ENCODE results near the gene MTMR12.

MTMR12 gene

DNA sequence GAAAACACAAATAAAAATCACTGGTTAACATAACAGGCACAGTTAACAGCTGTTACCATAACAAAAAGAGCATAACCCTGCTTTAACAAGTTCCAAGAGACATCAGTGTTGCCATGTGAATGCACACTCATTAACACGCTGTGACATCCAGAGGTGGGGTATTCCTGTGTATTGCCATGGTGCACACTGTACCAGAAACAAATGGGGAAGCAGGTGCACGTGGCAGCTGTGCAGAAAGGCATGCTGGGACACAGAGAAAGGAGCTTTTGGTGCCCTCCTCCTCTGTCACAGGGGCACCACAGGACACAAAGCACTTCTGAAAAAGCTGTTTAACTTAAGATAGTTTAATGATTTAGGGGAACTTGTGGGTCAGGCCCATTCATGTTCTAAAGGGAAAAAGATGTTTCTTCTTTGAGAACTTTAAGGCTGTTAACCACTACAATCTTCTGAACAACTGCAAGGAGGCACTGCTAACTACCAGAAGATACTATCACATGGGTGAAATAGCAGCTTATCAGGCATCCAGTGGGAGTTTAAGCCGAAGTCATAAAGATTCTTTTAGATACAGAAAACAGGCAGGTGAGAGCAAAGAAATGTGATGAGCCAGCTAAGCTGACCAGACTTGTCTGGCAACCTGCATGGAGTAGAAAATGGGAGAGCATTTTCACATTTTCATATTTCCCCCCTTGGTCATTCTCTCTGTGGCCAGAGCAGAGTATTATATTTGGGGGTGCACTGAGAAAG lies 82.2 kb downstream of the MTMR12 start:
- peaks cover 10 to 83% of the 10 kb centered on the region in 2 donors for H3K36me3 ChIP-seq (replicated peaks in 1 of 2; ENCODE audit: control insufficient read depth in 2 of 2, insufficient read depth in 2 of 2, low read length in 2 of 2)
- no peak overlapping the region for H3K4ac ChIP-seq (ENCODE audit: low read length)
- no peak overlapping the region for H3K9ac ChIP-seq (ENCODE audit: low read depth, low read length, poor library complexity)
- H2AFZ ChIP-seq (ENCODE audit: low read length), result no peak overlapping the region
- H3K27ac ChIP-seq (replicated peaks; ENCODE audit: low read length), result no peak overlapping the region
- H4K91ac ChIP-seq (ENCODE audit: low read depth, low read length, poor library complexity), result no peak overlapping the region
- no peaks in the 10 kb centered on the region for H3K9me3 ChIP-seq (replicated peaks in 1 of 2; ENCODE audit: control insufficient read depth in 2 of 2, insufficient read depth in 1 of 2, low read depth in 1 of 2, low read length in 2 of 2)
- no peak overlapping the region for H3K4me3 ChIP-seq (ENCODE audit: low read length in 2 of 2)
- H3K4me1 ChIP-seq (ENCODE audit: control insufficient read depth in 2 of 2, insufficient read depth in 1 of 2, low read depth in 1 of 2, low read length in 2 of 2), result no peaks in the 10 kb centered on the region
- no peak overlapping the region for H2BK15ac ChIP-seq (ENCODE audit: low read length)
- no peak overlapping the region for H3K4me2 ChIP-seq (ENCODE audit: insufficient read depth, low read length, poor library complexity, severe bottlenecking)
- H2BK120ac ChIP-seq (ENCODE audit: low read depth, low read length), result no peak overlapping the region
- H3K79me1 ChIP-seq (ENCODE audit: low read depth, low read length), result no peaks in the 10 kb centered on the region
- no peak overlapping the region for H2BK5ac ChIP-seq (ENCODE audit: low read length)
- WGBS, 2 donors (ENCODE audit: extremely low coverage in 2 of 2, insufficient read length in 2 of 2, insufficient replicate concordance in 1 of 2), result no CpG with 5 or more reads among the region's 3 CpGs
- no peak overlapping the region for H2BK12ac ChIP-seq (ENCODE audit: low read length)
- no peak overlapping the region for H3K23ac ChIP-seq (ENCODE audit: low read depth, low read length, poor library complexity)
- DNase-seq (ENCODE audit: low spot score), result no peak
- no peak overlapping the region for H2AK5ac ChIP-seq (ENCODE audit: low read depth, low read length)
- H3K14ac ChIP-seq (ENCODE audit: low read length), result peak overlapping the region; percentile 39
- no peak overlapping the region for H4K8ac ChIP-seq (ENCODE audit: low read depth, low read length)
- no peaks in the 10 kb centered on the region for H3K27me3 ChIP-seq (ENCODE audit: control insufficient read depth in 3 of 3, insufficient read depth in 3 of 3, low read depth in 1 of 3, low read length in 3 of 3)
- no peak overlapping the region for H3K18ac ChIP-seq (ENCODE audit: low read length)

DNA sequence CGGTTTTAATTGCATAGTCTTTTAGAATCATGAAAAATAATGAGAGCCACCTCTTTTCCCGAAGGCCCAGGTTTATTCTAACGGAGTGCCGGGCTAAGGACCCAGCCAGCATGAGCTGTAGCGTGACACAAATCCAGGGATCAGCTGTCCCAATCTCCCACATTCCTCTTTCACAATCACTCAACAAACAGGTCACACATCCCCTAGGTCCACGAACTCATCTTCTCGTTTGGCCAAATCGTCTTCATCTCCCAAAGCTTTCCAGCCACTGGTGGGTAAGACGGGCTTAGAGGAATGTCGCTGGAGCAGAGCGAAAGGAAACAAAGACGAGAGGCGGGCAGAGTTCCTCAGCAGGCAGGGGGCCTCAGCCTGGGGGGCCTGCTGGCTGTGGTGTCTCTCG lies 83.2 kb downstream of the MTMR12 start:
- no peak overlapping the region for H3K18ac ChIP-seq (ENCODE audit: low read length)
- H3K9ac ChIP-seq (ENCODE audit: low read depth, low read length, poor library complexity), result no peak overlapping the region
- H3K23ac ChIP-seq (ENCODE audit: low read depth, low read length, poor library complexity), result no peak overlapping the region
- H3K4me2 ChIP-seq (ENCODE audit: insufficient read depth, low read length, poor library complexity, severe bottlenecking), result no peak overlapping the region
- no peak overlapping the region for H2BK15ac ChIP-seq (ENCODE audit: low read length)
- WGBS, 2 donors (ENCODE audit: extremely low coverage in 2 of 2, insufficient read length in 2 of 2, insufficient replicate concordance in 1 of 2), result no CpG with 5 or more reads among the region's 14 CpGs
- no peak overlapping the region for H3K4me3 ChIP-seq (ENCODE audit: low read length in 2 of 2)
- H2AFZ ChIP-seq (ENCODE audit: low read length), result no peak overlapping the region
- H2BK5ac ChIP-seq (ENCODE audit: low read length), result no peak overlapping the region
- no peak overlapping the region for H2AK5ac ChIP-seq (ENCODE audit: low read depth, low read length)
- H3K4me1 ChIP-seq (ENCODE audit: control insufficient read depth in 2 of 2, insufficient read depth in 1 of 2, low read depth in 1 of 2, low read length in 2 of 2), result peaks cover 0 to under 1% of the 10 kb centered on the region in 2 donors
- H3K27me3 ChIP-seq (ENCODE audit: control insufficient read depth in 3 of 3, insufficient read depth in 3 of 3, low read depth in 1 of 3, low read length in 3 of 3), result no peaks in the 10 kb centered on the region
- no peak overlapping the region for H4K91ac ChIP-seq (ENCODE audit: low read depth, low read length, poor library complexity)
- peaks cover 0 to 1% of the 10 kb centered on the region in 2 donors for H3K9me3 ChIP-seq (replicated peaks in 1 of 2; ENCODE audit: control insufficient read depth in 2 of 2, insufficient read depth in 1 of 2, low read depth in 1 of 2, low read length in 2 of 2)
- no peak overlapping the region for H2BK12ac ChIP-seq (ENCODE audit: low read length)
- H3K14ac ChIP-seq (ENCODE audit: low read length), result no peak overlapping the region
- peaks cover 8 to 73% of the 10 kb centered on the region in 2 donors for H3K36me3 ChIP-seq (replicated peaks in 1 of 2; ENCODE audit: control insufficient read depth in 2 of 2, insufficient read depth in 2 of 2, low read length in 2 of 2)
- H3K4ac ChIP-seq (ENCODE audit: low read length), result no peak overlapping the region
- no peaks in the 10 kb centered on the region for H3K79me1 ChIP-seq (ENCODE audit: low read depth, low read length)
- H4K8ac ChIP-seq (ENCODE audit: low read depth, low read length), result no peak overlapping the region
- no peak for DNase-seq (ENCODE audit: low spot score)
- H3K27ac ChIP-seq (replicated peaks; ENCODE audit: low read length), result no peak overlapping the region
- H2BK120ac ChIP-seq (ENCODE audit: low read depth, low read length), result no peak overlapping the region

DNA sequence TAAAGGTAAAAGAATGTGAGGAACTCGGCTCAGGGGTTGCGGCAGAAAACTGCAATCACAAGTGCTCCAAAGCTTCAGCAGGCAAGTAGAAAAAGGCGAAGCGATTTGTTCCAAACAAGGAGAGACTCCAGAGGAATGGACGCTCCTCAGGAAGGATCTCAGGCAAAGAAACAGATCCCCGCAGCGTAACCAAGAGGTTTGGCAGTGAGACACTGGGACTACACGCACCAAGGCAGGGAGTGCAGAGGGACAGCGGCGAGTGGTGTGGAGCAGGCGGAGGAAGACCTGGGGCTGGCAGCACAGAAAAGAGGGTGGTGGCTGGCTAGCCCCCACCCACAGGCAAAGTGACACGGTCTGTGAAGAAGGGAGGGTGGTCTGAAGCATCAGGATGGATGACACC lies 83.9 kb downstream of the MTMR12 start:
- H3K27me3 ChIP-seq (ENCODE audit: control insufficient read depth in 3 of 3, insufficient read depth in 3 of 3, low read depth in 1 of 3, low read length in 3 of 3), result no peaks in the 10 kb centered on the region
- H2BK5ac ChIP-seq (ENCODE audit: low read length), result no peak overlapping the region
- H3K9ac ChIP-seq (ENCODE audit: low read depth, low read length, poor library complexity), result no peak overlapping the region
- no peak overlapping the region for H3K4ac ChIP-seq (ENCODE audit: low read length)
- no peaks in the 10 kb centered on the region for H3K79me1 ChIP-seq (ENCODE audit: low read depth, low read length)
- H3K18ac ChIP-seq (ENCODE audit: low read length), result no peak overlapping the region
- H3K27ac ChIP-seq (replicated peaks; ENCODE audit: low read length), result no peak overlapping the region
- no peak overlapping the region for H3K23ac ChIP-seq (ENCODE audit: low read depth, low read length, poor library complexity)
- H4K8ac ChIP-seq (ENCODE audit: low read depth, low read length), result no peak overlapping the region
- H3K36me3 ChIP-seq (replicated peaks in 1 of 2; ENCODE audit: control insufficient read depth in 2 of 2, insufficient read depth in 2 of 2, low read length in 2 of 2), result peaks cover 6 to 66% of the 10 kb centered on the region in 2 donors
- no peak overlapping the region for H2BK15ac ChIP-seq (ENCODE audit: low read length)
- no peak overlapping the region for H2BK12ac ChIP-seq (ENCODE audit: low read length)
- H3K14ac ChIP-seq (ENCODE audit: low read length), result no peak overlapping the region
- peaks cover 0 to 2% of the 10 kb centered on the region in 2 donors for H3K9me3 ChIP-seq (replicated peaks in 1 of 2; ENCODE audit: control insufficient read depth in 2 of 2, insufficient read depth in 1 of 2, low read depth in 1 of 2, low read length in 2 of 2)
- no peak overlapping the region for H3K4me3 ChIP-seq (ENCODE audit: low read length in 2 of 2)
- H2BK120ac ChIP-seq (ENCODE audit: low read depth, low read length), result no peak overlapping the region
- no peak for DNase-seq (ENCODE audit: low spot score)
- H3K4me2 ChIP-seq (ENCODE audit: insufficient read depth, low read length, poor library complexity, severe bottlenecking), result no peak overlapping the region
- no peak overlapping the region for H2AK5ac ChIP-seq (ENCODE audit: low read depth, low read length)
- no peak overlapping the region for H2AFZ ChIP-seq (ENCODE audit: low read length)
- peaks cover 0 to 2% of the 10 kb centered on the region in 2 donors for H3K4me1 ChIP-seq (ENCODE audit: control insufficient read depth in 2 of 2, insufficient read depth in 1 of 2, low read depth in 1 of 2, low read length in 2 of 2)
- WGBS, 2 donors (ENCODE audit: extremely low coverage in 2 of 2, insufficient read length in 2 of 2, insufficient replicate concordance in 1 of 2), result no CpG with 5 or more reads among the region's 12 CpGs
- H4K91ac ChIP-seq (ENCODE audit: low read depth, low read length, poor library complexity), result no peak overlapping the region

DNA sequence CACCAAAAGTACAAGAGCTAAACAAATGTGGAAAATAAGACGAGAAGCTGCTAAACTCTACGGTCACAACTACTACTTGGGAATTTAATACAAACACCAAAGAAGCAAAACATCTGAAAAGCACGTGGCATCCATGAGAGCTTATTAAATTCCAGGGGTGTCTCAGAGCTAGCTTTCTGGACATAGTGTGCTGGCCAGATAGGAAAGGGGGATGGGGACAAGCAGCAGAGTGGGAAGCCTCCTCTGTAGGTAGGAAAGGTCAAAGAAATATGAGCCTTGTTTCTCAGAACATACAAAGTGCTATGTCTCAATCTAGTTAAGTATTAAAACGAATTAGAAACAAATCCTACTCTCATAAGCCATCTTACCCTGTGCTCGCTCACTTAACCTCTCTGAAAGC lies 87.3 kb downstream of the MTMR12 start:
- no peak overlapping the region for H4K91ac ChIP-seq (ENCODE audit: low read depth, low read length, poor library complexity)
- H3K4me3 ChIP-seq (ENCODE audit: low read length in 2 of 2), result no peak overlapping the region
- no peak overlapping the region for H3K27ac ChIP-seq (replicated peaks; ENCODE audit: low read length)
- H3K4me2 ChIP-seq (ENCODE audit: insufficient read depth, low read length, poor library complexity, severe bottlenecking), result no peak overlapping the region
- H2BK15ac ChIP-seq (ENCODE audit: low read length), result no peak overlapping the region
- H2BK12ac ChIP-seq (ENCODE audit: low read length), result no peak overlapping the region
- H3K27me3 ChIP-seq (ENCODE audit: control insufficient read depth in 3 of 3, insufficient read depth in 3 of 3, low read depth in 1 of 3, low read length in 3 of 3), result no peaks in the 10 kb centered on the region
- peaks cover 3% of the 10 kb centered on the region for H3K79me1 ChIP-seq (ENCODE audit: low read depth, low read length)
- no CpG with 5 or more reads among the region's 5 CpGs for WGBS, 2 donors (ENCODE audit: extremely low coverage in 2 of 2, insufficient read length in 2 of 2, insufficient replicate concordance in 1 of 2)
- no peak overlapping the region for H4K8ac ChIP-seq (ENCODE audit: low read depth, low read length)
- H3K9ac ChIP-seq (ENCODE audit: low read depth, low read length, poor library complexity), result no peak overlapping the region
- H3K4me1 ChIP-seq (ENCODE audit: control insufficient read depth in 2 of 2, insufficient read depth in 1 of 2, low read depth in 1 of 2, low read length in 2 of 2), result peaks cover 0 to 2% of the 10 kb centered on the region in 2 donors
- H3K4ac ChIP-seq (ENCODE audit: low read length), result no peak overlapping the region
- no peak overlapping the region for H2BK5ac ChIP-seq (ENCODE audit: low read length)
- no peak for DNase-seq (ENCODE audit: low spot score)
- H3K14ac ChIP-seq (ENCODE audit: low read length), result no peak overlapping the region
- no peak overlapping the region for H3K23ac ChIP-seq (ENCODE audit: low read depth, low read length, poor library complexity)
- no peak overlapping the region for H2AK5ac ChIP-seq (ENCODE audit: low read depth, low read length)
- H2BK120ac ChIP-seq (ENCODE audit: low read depth, low read length), result no peak overlapping the region
- peaks cover 2 to 37% of the 10 kb centered on the region in 2 donors for H3K36me3 ChIP-seq (replicated peaks in 1 of 2; ENCODE audit: control insufficient read depth in 2 of 2, insufficient read depth in 2 of 2, low read length in 2 of 2)
- no peak overlapping the region for H2AFZ ChIP-seq (ENCODE audit: low read length)
- peaks cover 0 to 2% of the 10 kb centered on the region in 2 donors for H3K9me3 ChIP-seq (replicated peaks in 1 of 2; ENCODE audit: control insufficient read depth in 2 of 2, insufficient read depth in 1 of 2, low read depth in 1 of 2, low read length in 2 of 2)
- no peak overlapping the region for H3K18ac ChIP-seq (ENCODE audit: low read length)

Data from neuronal stem cell (in vitro differentiated cells).